Peyer's patch (tissue), 4 donors: Measurements from ENCODE around the gene FMN1. TPM values are rescaled to one million over a fixed set of nuclear protein-coding genes. Genes with fewer than 3 reads are reported as not detected.
A peak's percentile ranks its signal among the peaks of the same experiment; 100 is the strongest.

Source experiments
- DNase-seq, 3 donors: peaks; one replicate each; pipeline ENCODE4 v3.0.0-alpha.2; 2017 to 2019
- H3K27ac ChIP-seq, 4 donors: fragments of 200-600 bp; sonication (generic); one replicate each; pipeline ENCODE4 v1.5.1; 2016 to 2019
- H3K27me3 ChIP-seq, 2 donors: fragments of 200-600 bp; sonication (generic); one replicate each; pipeline ENCODE4 v1.5.1; 2019
- H3K36me3 ChIP-seq, 3 donors: fragments of 200-600 bp; sonication (generic); one replicate each; pipeline ENCODE4 v1.5.1; 2016 to 2019
- H3K4me1 ChIP-seq, 4 donors: fragments of 200-600 bp; sonication (generic); one replicate each; pipeline ENCODE4 v1.5.1; 2016 to 2019
- H3K4me3 ChIP-seq, 4 donors: fragments of 200-600 bp; sonication (generic); 1 replicate in 3 of 4; 2 replicates in 1 of 4; pipeline ENCODE4 v1.5.1; 2016 to 2019; ENCODE audit warnings: mild to moderate bottlenecking in 1 of 4
- H3K9me3 ChIP-seq, 4 donors: fragments of 200-600 bp; sonication (generic); one replicate each; pipeline ENCODE4 v1.5.1; 2016 to 2019; ENCODE audit warnings: mild to moderate bottlenecking in 1 of 4
- CTCF ChIP-seq, 6 experiments: fragments of 450-650 bp in 4 of 6; fragments of 200-600 bp in 2 of 6; sonication (generic) in 1 of 6; IDR thresholded peaks; one replicate each; pipeline ENCODE4 v1.5.1; 2017 to 2019; ENCODE audit warnings: antibody characterized with exemption in 6 of 6, mild to moderate bottlenecking in 3 of 6, moderate library complexity in 1 of 6
- POLR2A ChIP-seq, 2 donors: fragments of 450-650 bp; IDR thresholded peaks; one replicate each; pipeline ENCODE4 v1.5.1; 2017; ENCODE audit warnings: antibody characterized with exemption in 2 of 2, mild to moderate bottlenecking in 2 of 2, moderate library complexity in 2 of 2
- total RNA-seq, 4 donors: library from RNA; depleted of rRNA; stranded (reverse); fragments of >200 nt; gene quantifications; one replicate each; pipeline ENCODE4 v1.1.0, GENCODE V29; 2016

FMN1 gene
- total RNA-seq, 4 donors from 2014 or later = 15.4 to 57.8 (median 29.1) TPM

- no peak overlapping the region for H3K4me3 ChIP-seq
- H3K36me3 ChIP-seq = no peaks in the 10 kb centered on the region
- TF ChIP-seq POLR2A (IDR thresholded peaks at IDR 0.05) (no peak), CTCF (IDR thresholded peaks at IDR 0.05) (no peak)
- no peaks in the 10 kb centered on the region for H3K9me3 ChIP-seq
- no peaks in the 10 kb centered on the region for H3K27me3 ChIP-seq
- no peak overlapping the region for H3K27ac ChIP-seq
- no peak for DNase-seq
- H3K4me1 ChIP-seq = no peaks in the 10 kb centered on the region
Observed at GRCh38 chr15:32881528-32881927, 313.0 kb downstream of the FMN1 start.

- Histone ChIP-seq H3K27me3 (no peaks in the 10 kb centered on the region), H3K4me3 (no peak overlapping the region), H3K4me1 (no peaks in the 10 kb centered on the region), H3K27ac (no peak overlapping the region), H3K36me3 (no peaks in the 10 kb centered on the region), H3K9me3 (no peaks in the 10 kb centered on the region)
- DNase-seq = no peak
- TF ChIP-seq CTCF (IDR thresholded peaks at IDR 0.05) (no peak), POLR2A (IDR thresholded peaks at IDR 0.05) (no peak)
Observed at GRCh38 chr15:32880642-32881041, 313.9 kb downstream of the FMN1 start.

- H3K27me3 ChIP-seq = no peaks in the 10 kb centered on the region
- no peaks in the 10 kb centered on the region for H3K36me3 ChIP-seq
- H3K4me1 ChIP-seq = no peaks in the 10 kb centered on the region
- H3K27ac ChIP-seq = peak overlapping the region in 1 of 4 donors; percentile 60
- DNase-seq = no peak
- no peak for TF ChIP-seq CTCF (IDR thresholded peaks at IDR 0.05)
- no peak for TF ChIP-seq POLR2A (IDR thresholded peaks at IDR 0.05)
- H3K4me3 ChIP-seq = no peak overlapping the region
- no peaks in the 10 kb centered on the region for H3K9me3 ChIP-seq
Observed at GRCh38 chr15:32879980-32880379, 314.5 kb downstream of the FMN1 start.

- Histone ChIP-seq H3K9me3 (no peaks in the 10 kb centered on the region), H3K27ac (peak overlapping the region in 1 of 4 donors; percentile 60), H3K4me1 (no peaks in the 10 kb centered on the region), H3K27me3 (no peaks in the 10 kb centered on the region), H3K4me3 (no peak overlapping the region), H3K36me3 (no peaks in the 10 kb centered on the region)
- no peak for TF ChIP-seq CTCF (IDR thresholded peaks at IDR 0.05)
- TF ChIP-seq POLR2A (IDR thresholded peaks at IDR 0.05) = no peak
- no peak for DNase-seq
Observed at GRCh38 chr15:32878869-32879805, 315.4 kb downstream of the FMN1 start.

- TF ChIP-seq CTCF (IDR thresholded peaks at IDR 0.05) = no peak
- TF ChIP-seq POLR2A (IDR thresholded peaks at IDR 0.05) = no peak
- Histone ChIP-seq H3K27ac (peak overlapping the region in 1 of 4 donors; percentile 60), H3K9me3 (no peaks in the 10 kb centered on the region), H3K36me3 (no peaks in the 10 kb centered on the region), H3K4me1 (no peaks in the 10 kb centered on the region), H3K27me3 (no peaks in the 10 kb centered on the region), H3K4me3 (no peak overlapping the region)
- no peak for DNase-seq
Observed at GRCh38 chr15:32878342-32878741, 316.2 kb downstream of the FMN1 start.
